ENCODE measurements around the gene WDR5. TPM values are rescaled to one million over a fixed set of nuclear protein-coding genes. Genes with fewer than 3 reads are reported as not detected.
A peak's percentile ranks its signal among the peaks of the same experiment; 100 is the strongest.

The WDR5 gene
- total and polyA plus RNA-seq, 5 donors from 2014 or later: 11.4 to 19.3 (median 17.8) TPM

GRCh38 chr9:134136118-134136995 lies 475 bp downstream of the WDR5 start:
- H3K4me3 Mint-ChIP-seq: peak overlapping the region; percentile 88 to 95 (median 92)
- ATAC-seq (ENCODE audit: low read depth in 2 of 2): peak in 1 of 2 donors; percentile 6
- H3K27ac Mint-ChIP-seq: peak overlapping the region; percentile 80 to 90 (median 84)
- Histone ChIP-seq H3K27me3 (ENCODE audit: control insufficient read depth, insufficient read depth, low read length) (no peaks in the 10 kb centered on the region), H3K9me3 (ENCODE audit: control insufficient read depth in 2 of 2, low read length in 2 of 2) (no peaks in the 10 kb centered on the region), H3K27ac (ENCODE audit: insufficient read depth, low read length, poor library complexity, severe bottlenecking) (no peak overlapping the region), H3K4me1 (ENCODE audit: control insufficient read depth, insufficient read depth, low read length, poor library complexity, severe bottlenecking) (peaks cover 33% of the 10 kb centered on the region), H3K4me3 (ENCODE audit: low read depth, low read length) (peak overlapping the region; percentile 51), H3K36me3 (ENCODE audit: control insufficient read depth, insufficient read depth, low read length) (peaks cover 16% of the 10 kb centered on the region)
- no peaks in the 10 kb centered on the region for H3K27me3 Mint-ChIP-seq
- peaks cover 0 to 2% (median 0%) of the 10 kb centered on the region in 7 donors for H3K9me3 Mint-ChIP-seq
- peaks cover 12% of the 10 kb centered on the region for H3K36me3 Mint-ChIP-seq
- peak in 2 of 3 donors; percentile 5 to 29 for DNase-seq
- peaks cover 0 to 58% (median 29%) of the 10 kb centered on the region in 4 donors for H3K4me1 Mint-ChIP-seq

- Histone ChIP-seq H3K27ac (ENCODE audit: insufficient read depth, low read length, poor library complexity, severe bottlenecking) (no peak overlapping the region), H3K36me3 (ENCODE audit: control insufficient read depth, insufficient read depth, low read length) (peaks cover 21% of the 10 kb centered on the region), H3K4me3 (ENCODE audit: low read depth, low read length) (peak overlapping the region; percentile 51), H3K9me3 (ENCODE audit: control insufficient read depth in 2 of 2, low read length in 2 of 2) (no peaks in the 10 kb centered on the region), H3K27me3 (ENCODE audit: control insufficient read depth, insufficient read depth, low read length) (no peaks in the 10 kb centered on the region), H3K4me1 (ENCODE audit: control insufficient read depth, insufficient read depth, low read length, poor library complexity, severe bottlenecking) (peaks cover 33% of the 10 kb centered on the region)
- Mint-ChIP-seq H3K4me3 (peak overlapping the region; percentile 83 to 95 (median 92)), H3K4me1 (peaks cover 0 to 56% (median 29%) of the 10 kb centered on the region in 4 donors), H3K9me3 (peaks cover 0 to 2% (median 0%) of the 10 kb centered on the region in 7 donors), H3K36me3 (peaks cover 18% of the 10 kb centered on the region), H3K27me3 (no peaks in the 10 kb centered on the region), H3K27ac (peak overlapping the region in 2 of 3 donors; percentile 80 to 90)
- DNase-seq (no peak), ATAC-seq (ENCODE audit: low read depth in 2 of 2) (no peak)
These were observed 1.1 kb downstream of the WDR5 start for GRCh38 chr9:134136996-134137299.

- ATAC-seq (ENCODE audit: low read depth in 2 of 2): no peak
- Histone ChIP-seq H3K4me3 (ENCODE audit: low read depth, low read length) (no peak overlapping the region), H3K9me3 (ENCODE audit: control insufficient read depth in 2 of 2, low read length in 2 of 2) (no peaks in the 10 kb centered on the region), H3K27me3 (ENCODE audit: control insufficient read depth, insufficient read depth, low read length) (no peaks in the 10 kb centered on the region), H3K4me1 (ENCODE audit: control insufficient read depth, insufficient read depth, low read length, poor library complexity, severe bottlenecking) (peaks cover 33% of the 10 kb centered on the region), H3K36me3 (ENCODE audit: control insufficient read depth, insufficient read depth, low read length) (peaks cover 30% of the 10 kb centered on the region), H3K27ac (ENCODE audit: insufficient read depth, low read length, poor library complexity, severe bottlenecking) (no peak overlapping the region)
- Mint-ChIP-seq H3K27ac (peak overlapping the region in 1 of 3 donors; percentile 62), H3K27me3 (no peaks in the 10 kb centered on the region), H3K9me3 (peaks cover 0 to 2% (median 0%) of the 10 kb centered on the region in 7 donors), H3K36me3 (peaks cover 26% of the 10 kb centered on the region), H3K4me3 (peak overlapping the region; percentile 77 to 91 (median 86)), H3K4me1 (peaks cover 0 to 52% (median 28%) of the 10 kb centered on the region in 4 donors)
- no peak for DNase-seq
These were observed 2.4 kb downstream of the WDR5 start for GRCh38 chr9:134138292-134138691.

- H3K9me3 ChIP-seq (ENCODE audit: control insufficient read depth in 2 of 2, low read length in 2 of 2): no peaks in the 10 kb centered on the region
- Mint-ChIP-seq H3K4me1 (peaks cover 0 to 48% (median 25%) of the 10 kb centered on the region in 4 donors), H3K27ac (no peak overlapping the region), H3K27me3 (no peaks in the 10 kb centered on the region), H3K4me3 (peak overlapping the region; percentile 41 to 91 (median 84)), H3K36me3 (peaks cover 26% of the 10 kb centered on the region), H3K9me3 (peaks cover 0 to 2% (median 0%) of the 10 kb centered on the region in 7 donors)
- H3K36me3 ChIP-seq (ENCODE audit: control insufficient read depth, insufficient read depth, low read length): peaks cover 36% of the 10 kb centered on the region
- H3K4me3 ChIP-seq (ENCODE audit: low read depth, low read length): no peak overlapping the region
- no peak overlapping the region for H3K27ac ChIP-seq (ENCODE audit: insufficient read depth, low read length, poor library complexity, severe bottlenecking)
- ATAC-seq (ENCODE audit: low read depth in 2 of 2): no peak
- no peaks in the 10 kb centered on the region for H3K27me3 ChIP-seq (ENCODE audit: control insufficient read depth, insufficient read depth, low read length)
- H3K4me1 ChIP-seq (ENCODE audit: control insufficient read depth, insufficient read depth, low read length, poor library complexity, severe bottlenecking): peaks cover 33% of the 10 kb centered on the region
- no peak for DNase-seq
These were observed 3.2 kb downstream of the WDR5 start for GRCh38 chr9:134139081-134139480.

GRCh38 chr9:134141906-134142305 lies 6.0 kb downstream of the WDR5 start:
- ATAC-seq (ENCODE audit: low read depth in 2 of 2) (no peak), DNase-seq (no peak)
- Histone ChIP-seq H3K4me1 (ENCODE audit: control insufficient read depth, insufficient read depth, low read length, poor library complexity, severe bottlenecking) (peaks cover 18% of the 10 kb centered on the region), H3K27ac (ENCODE audit: insufficient read depth, low read length, poor library complexity, severe bottlenecking) (no peak overlapping the region), H3K9me3 (ENCODE audit: control insufficient read depth in 2 of 2, low read length in 2 of 2) (no peaks in the 10 kb centered on the region), H3K36me3 (ENCODE audit: control insufficient read depth, insufficient read depth, low read length) (peaks cover 54% of the 10 kb centered on the region), H3K4me3 (ENCODE audit: low read depth, low read length) (no peak overlapping the region), H3K27me3 (ENCODE audit: control insufficient read depth, insufficient read depth, low read length) (no peaks in the 10 kb centered on the region)
- Mint-ChIP-seq H3K4me3 (no peak overlapping the region), H3K9me3 (peaks cover 0 to 2% (median 0%) of the 10 kb centered on the region in 7 donors), H3K4me1 (peaks cover 0 to 36% (median 16%) of the 10 kb centered on the region in 4 donors), H3K27ac (no peak overlapping the region), H3K27me3 (no peaks in the 10 kb centered on the region), H3K36me3 (peaks cover 26% of the 10 kb centered on the region)

GRCh38 chr9:134144801-134145200 lies 8.9 kb downstream of the WDR5 start:
- ATAC-seq (ENCODE audit: low read depth in 2 of 2) (no peak), DNase-seq (no peak)
- H3K27me3 Mint-ChIP-seq: no peaks in the 10 kb centered on the region
- no peak overlapping the region for H3K27ac ChIP-seq (ENCODE audit: insufficient read depth, low read length, poor library complexity, severe bottlenecking)
- peaks cover 0 to 8% (median 4%) of the 10 kb centered on the region in 4 donors for H3K4me1 Mint-ChIP-seq
- H3K36me3 Mint-ChIP-seq: peaks cover 38% of the 10 kb centered on the region
- H3K9me3 Mint-ChIP-seq: no peaks in the 10 kb centered on the region
- H3K36me3 ChIP-seq (ENCODE audit: control insufficient read depth, insufficient read depth, low read length): peaks cover 76% of the 10 kb centered on the region
- H3K9me3 ChIP-seq (ENCODE audit: control insufficient read depth in 2 of 2, low read length in 2 of 2): no peaks in the 10 kb centered on the region
- H3K27me3 ChIP-seq (ENCODE audit: control insufficient read depth, insufficient read depth, low read length): no peaks in the 10 kb centered on the region
- H3K4me1 ChIP-seq (ENCODE audit: control insufficient read depth, insufficient read depth, low read length, poor library complexity, severe bottlenecking): no peaks in the 10 kb centered on the region
- H3K4me3 ChIP-seq (ENCODE audit: low read depth, low read length): no peak overlapping the region
- H3K27ac Mint-ChIP-seq: no peak overlapping the region
- H3K4me3 Mint-ChIP-seq: no peak overlapping the region

GRCh38 chr9:134145262-134145661 lies 9.4 kb downstream of the WDR5 start:
- H3K9me3 ChIP-seq (ENCODE audit: control insufficient read depth in 2 of 2, low read length in 2 of 2): no peaks in the 10 kb centered on the region
- H3K9me3 Mint-ChIP-seq: no peaks in the 10 kb centered on the region
- ATAC-seq (ENCODE audit: low read depth in 2 of 2): no peak
- no peak overlapping the region for H3K4me3 Mint-ChIP-seq
- H3K36me3 ChIP-seq (ENCODE audit: control insufficient read depth, insufficient read depth, low read length): peaks cover 76% of the 10 kb centered on the region
- H3K27me3 ChIP-seq (ENCODE audit: control insufficient read depth, insufficient read depth, low read length): no peaks in the 10 kb centered on the region
- no peak for DNase-seq
- no peaks in the 10 kb centered on the region for H3K4me1 ChIP-seq (ENCODE audit: control insufficient read depth, insufficient read depth, low read length, poor library complexity, severe bottlenecking)
- no peak overlapping the region for H3K27ac Mint-ChIP-seq
- H3K27me3 Mint-ChIP-seq: no peaks in the 10 kb centered on the region
- H3K4me1 Mint-ChIP-seq: peaks cover 0 to 3% (median under 1%) of the 10 kb centered on the region in 4 donors
- H3K4me3 ChIP-seq (ENCODE audit: low read depth, low read length): no peak overlapping the region
- H3K27ac ChIP-seq (ENCODE audit: insufficient read depth, low read length, poor library complexity, severe bottlenecking): no peak overlapping the region
- peaks cover 34% of the 10 kb centered on the region for H3K36me3 Mint-ChIP-seq
